ENCODE data around the gene HVCN1.

HVCN1 gene

DNA sequence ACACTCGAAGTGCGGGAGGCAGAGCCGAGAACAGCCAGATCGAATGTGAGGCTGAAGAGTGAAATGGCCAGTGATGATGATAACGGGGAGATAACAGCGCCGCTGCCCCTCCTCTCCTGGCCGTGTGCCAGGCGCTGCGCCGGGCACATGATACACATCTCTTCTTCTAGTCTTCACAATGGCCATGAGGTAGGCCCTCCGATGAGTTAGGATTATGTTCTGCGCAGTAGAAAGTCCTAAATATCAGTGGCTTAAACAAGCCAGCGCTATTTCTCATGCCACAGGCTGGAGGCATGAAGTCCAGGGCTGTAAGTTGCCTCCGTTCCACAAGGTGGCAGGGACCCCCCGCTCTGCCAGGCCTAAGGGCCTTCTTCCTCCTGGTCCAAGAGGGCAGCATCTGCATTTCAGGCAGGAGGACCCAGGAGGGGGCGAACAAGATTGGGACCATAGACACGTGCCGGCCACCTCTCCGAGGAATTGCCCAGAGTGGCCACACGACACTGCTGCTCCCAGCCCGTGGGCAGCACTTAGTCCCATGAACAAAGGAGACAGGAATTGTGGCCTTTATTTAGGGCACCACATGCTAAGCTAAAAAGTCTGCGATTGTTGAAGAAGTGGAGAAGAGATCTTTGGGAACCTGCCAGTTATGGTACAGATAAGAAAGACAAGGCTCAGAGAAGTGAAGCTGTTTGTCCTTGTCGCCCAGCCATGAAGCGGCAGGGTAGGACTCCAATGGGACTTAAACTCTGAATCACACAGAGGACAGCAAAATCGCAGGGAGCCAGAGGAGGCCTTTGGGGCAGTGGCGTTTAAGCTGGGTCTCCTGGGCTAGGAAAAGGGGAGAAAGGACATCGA lies 10.9 kb upstream of the HVCN1 start:
- DNase-seq (ENCODE audit: low read depth in 2 of 2), result no peak

DNA sequence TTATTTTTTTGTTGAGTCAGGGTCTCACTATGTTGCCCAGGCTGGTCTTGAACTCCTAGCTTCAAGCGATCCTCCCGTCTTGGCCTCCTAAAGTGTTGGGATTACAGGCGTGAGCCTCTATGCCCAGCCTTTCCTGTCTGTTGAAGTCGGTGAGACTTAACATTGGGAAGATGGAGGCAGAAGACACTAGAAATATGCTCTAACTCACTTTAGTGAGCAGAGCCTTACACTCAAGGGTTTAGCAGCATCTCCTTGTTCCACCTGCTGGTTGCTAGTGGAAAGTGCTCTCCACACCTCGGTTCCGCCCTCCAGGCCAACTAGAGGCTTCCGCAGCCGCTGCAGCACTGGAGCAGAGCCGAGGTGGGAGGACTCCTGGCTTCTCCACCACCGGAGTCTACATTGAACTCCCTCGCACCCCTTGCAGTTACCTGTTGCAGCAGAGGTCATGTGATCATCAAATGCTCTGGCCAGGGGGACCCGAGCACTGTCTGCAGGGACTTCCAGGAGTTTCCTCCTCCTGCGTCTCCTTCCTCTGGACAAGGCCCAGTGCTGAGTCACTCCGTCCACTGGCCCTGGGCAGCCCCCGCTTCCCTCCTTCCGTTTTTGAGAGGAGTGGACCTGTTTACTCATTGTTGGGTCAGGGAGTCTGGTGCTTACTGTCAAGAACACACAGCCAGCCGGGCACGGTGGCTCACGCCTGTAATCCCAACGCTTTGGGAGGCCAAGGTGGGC lies 9.4 kb upstream of the HVCN1 start:
- peak; percentile 14 to 20 for DNase-seq (ENCODE audit: low read depth in 2 of 2)

DNA sequence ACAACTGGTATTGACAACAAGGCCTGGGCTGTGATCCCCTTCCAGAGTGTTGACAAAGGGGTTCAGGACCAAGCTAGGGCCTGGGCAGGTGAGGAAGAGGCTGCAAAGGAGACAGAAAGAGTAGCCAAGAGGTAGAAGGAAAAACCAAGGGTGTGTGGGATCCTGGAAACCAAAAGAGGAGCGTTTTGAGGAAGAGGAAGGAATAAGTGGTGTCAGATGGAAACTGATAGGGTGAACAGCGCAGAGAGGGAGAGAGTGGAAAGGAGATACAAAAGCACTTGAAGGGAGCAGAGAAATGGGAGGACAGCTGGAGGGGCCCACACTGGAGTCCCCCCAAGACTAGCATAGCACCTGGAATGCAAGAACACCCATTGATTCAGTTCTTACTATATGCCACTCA lies 8.3 kb upstream of the HVCN1 start:
- no peak for DNase-seq (ENCODE audit: low read depth in 2 of 2)

DNA sequence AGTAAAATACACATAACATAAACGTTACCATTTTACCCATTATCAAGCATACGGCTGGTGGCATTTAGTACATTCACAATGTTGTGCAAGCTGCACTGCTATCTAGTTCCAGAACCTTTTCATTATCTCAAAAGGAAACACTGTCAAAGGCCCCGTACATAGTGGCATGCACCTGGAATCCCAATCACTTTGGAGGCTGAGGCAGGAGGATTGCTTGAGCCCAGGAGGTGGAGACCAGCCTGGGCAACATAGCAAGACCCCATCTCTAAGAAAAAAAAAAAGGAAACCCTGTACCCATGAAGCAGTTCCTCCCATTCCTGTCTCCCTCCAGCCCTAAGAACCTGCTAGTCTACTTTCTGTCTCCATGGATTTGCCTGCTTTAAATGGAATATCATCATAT lies 7.4 kb upstream of the HVCN1 start:
- no peak for DNase-seq (ENCODE audit: low read depth in 2 of 2)

DNA sequence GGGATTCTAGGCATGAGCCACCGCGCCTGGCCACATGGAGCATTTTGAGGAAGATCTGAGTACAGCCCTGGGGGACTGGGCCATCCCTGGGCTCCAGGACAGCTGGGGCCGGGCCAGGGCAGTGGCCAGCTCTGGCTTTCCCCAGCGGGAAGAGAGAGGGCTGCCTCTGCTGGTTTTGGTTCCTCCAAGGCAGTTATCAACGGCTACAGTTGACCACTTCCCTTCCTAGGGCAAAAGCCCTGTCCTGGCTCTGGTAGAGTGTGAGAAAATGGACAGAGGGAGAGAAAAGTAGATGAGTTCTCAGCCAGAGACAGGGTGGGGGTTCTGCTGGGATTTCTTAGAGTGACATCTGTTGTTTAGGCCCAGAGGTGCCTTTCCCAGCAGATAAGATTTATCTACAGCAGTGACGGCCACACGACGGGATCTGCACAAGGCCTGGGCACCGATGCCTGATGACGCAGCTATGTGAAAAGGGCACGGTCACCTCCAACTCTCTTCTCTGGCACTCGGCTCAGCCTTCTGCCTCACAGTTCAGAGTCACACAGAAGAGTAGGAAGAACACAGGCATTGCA lies 5.5 kb upstream of the HVCN1 start:
- no peak for DNase-seq (ENCODE audit: low read depth in 2 of 2)

DNA sequence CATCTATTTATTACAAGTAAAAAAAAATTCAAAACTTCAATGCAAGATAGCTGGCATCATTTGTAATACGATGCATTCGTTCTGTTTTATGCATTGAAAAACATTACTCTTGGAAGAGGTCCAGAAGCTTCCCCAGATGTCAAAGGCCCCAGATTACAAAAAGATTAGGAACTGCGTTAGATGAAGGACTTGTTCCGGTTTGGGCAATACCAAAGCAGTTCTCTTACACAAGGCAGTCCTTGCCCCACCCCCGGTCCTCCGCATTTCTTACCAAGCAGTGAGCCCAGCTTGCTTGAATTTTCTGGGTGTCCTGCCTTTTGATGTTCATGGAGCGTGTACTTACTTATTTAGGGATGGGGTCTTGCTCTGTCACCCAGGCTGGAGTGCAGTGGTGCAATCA lies 4.8 kb upstream of the HVCN1 start:
- DNase-seq (ENCODE audit: low read depth in 2 of 2), result no peak

DNA sequence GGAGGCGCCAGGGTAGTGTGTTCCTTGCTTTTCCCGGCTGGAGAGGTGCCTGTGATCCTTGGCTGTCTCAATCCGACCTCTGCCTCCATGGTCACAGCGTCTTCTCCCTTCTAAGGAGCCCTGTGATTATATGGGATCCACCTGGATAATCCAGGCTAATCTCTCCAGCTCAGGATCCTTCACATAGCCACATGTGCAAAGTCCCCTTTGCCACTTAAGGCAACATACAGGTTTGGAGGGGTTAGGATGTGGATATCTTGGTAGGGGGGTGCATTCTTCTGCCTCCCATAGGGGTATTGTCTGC lies 1.2 kb upstream of the HVCN1 start:
- DNase-seq (ENCODE audit: low read depth in 2 of 2), result no peak

DNA sequence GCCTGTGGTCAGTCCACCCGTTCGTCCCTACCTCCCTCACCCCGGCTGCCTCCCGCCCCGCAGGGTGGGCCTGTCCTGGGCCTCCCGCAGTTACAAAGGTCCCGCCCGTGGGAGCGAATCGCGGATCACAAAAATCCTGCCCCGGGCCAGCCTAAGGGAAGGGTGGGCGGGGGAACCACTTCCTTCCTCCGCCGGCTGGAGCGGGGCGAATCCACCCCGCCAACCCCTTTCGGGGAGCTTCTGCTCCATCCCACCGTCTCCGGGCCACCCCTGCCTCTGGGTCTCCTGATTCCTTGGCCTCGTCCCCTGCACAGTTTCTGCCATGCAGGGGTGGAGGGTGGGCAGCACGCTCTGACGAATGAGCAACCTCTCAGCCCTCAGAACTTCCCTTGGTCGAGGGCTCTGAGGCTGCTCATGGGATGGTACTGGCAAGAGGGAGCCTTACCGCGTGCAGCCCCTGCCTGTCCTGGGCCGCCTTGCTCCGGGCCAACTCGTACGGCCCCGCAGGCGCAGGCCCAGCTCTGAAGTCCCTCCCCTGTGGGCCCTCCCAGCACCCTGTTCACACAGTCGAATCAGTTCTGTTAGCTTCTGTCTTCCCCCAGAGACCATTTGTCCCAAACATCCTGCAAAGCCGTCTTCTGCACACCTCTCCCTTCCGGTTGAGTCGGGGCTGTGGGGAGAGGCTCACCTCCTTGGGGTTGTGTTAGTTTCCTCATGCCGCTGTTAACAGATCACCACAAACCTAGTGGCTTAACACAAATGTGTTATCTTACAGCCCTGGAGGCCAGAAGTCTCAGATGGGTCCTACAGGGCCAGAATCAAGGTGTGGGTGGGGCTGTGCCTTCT lies 589 bp upstream of the HVCN1 start:
- no peak for DNase-seq (ENCODE audit: low read depth in 2 of 2)

DNA sequence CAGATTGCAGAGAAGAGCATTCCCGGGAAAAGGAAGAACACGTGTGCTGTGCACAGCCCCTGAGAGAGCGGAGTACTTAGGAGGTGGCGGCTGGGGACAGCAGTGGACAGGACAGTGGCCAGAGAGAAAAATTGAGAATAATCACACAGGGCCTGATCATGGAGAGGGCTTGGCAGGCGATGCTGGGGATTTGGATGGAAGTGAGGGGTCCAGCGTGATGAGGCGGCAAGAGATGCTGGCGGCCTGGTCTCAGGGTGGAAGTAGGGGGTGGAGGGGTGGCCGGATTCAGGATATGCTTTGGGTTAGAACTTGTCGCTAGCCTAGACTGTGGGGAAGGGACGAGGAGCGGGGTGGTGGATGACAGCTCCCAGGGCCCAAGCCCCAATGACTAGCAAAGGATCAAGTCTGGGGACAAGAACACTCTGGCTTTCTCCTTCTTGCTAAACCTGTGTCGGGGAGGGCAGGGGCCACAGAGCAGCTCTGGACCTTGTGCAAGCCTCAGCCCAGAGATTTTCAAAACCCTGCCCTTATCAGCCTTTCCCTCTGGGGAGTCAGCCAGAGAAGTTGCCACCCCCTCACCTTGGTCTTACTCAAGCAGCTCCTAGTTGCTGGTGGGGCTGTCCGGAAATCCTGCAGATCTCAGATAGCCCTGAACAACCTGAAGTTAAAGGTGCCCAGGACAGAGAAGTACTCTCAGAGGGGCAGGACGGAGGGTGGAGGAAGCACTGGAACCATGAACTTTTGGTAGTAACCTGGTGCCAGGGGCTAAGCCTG lies 1.3 kb downstream of the HVCN1 start:
- no peak for DNase-seq (ENCODE audit: low read depth in 2 of 2)

DNA sequence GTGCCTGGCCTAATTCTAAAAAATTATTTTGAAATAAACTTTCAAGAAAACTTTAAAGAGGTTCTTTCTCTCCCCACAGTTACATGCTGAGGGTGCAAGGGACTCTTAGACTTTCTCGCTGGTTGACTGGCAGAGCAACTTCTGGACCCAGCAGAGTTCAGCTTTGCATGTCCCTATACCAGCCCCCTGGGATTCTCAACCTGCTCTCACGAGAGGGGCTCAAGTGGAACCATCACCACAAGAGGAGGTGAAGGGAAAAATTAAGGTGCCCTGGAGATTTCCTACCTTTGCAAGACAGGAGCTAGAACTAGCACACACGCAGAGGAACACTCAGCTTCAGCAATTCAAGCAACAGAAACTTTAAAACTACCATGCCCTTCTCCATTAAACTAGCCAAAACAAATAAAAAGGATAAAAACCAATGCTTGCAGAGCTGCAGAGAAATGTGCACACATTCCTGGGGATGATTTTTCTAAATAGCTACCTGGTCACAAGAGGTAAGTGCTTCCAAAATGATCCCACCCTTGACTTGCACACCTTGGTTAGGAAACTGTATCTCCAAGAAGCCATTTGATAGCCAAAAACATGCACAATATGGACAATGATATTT lies 2.5 kb downstream of the HVCN1 start:
- no peak for DNase-seq (ENCODE audit: low read depth in 2 of 2)

DNA sequence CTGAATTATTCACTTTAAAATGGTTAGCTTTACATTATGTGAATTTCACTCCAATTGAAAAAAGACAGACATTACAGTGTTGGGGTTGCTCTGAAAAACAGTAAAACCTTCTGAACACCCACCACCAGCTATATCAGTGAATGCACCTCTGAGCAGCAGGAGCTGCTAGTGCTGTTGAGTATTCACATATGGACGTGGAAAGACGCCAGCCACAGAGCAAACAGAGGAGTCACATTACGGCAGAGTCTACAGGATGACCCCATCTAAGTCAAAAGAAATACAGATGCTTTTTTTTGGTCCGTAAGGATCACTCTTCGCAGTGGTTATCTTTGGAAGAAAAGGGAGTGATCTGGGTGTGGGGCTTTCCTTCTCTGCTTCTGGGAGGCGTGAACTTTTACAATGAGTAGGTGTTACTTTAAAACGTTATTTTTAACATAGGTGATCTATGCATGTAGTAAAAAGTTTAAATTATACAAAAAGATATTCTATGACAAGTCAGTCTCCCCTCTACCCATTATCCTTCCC lies 4.5 kb downstream of the HVCN1 start:
- no peak for DNase-seq (ENCODE audit: low read depth in 2 of 2)

DNA sequence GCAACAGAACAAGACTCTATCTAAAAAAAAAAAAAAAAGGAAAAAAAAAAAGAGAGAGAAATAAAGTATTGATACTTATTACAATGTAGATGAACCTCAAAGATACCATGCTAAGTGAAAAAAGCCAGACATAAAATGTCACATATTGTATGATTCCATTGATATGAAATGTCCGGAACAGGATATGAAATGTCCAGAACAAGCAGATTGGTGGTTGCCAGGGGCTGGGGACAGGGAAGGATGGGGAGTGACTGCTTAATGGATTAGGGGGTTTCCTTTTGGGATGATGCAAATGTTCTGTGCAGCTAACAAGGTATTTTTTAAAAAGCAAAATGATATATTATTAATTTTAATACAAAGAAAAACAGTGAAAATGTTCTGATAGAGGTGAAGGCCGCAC lies 5.0 kb downstream of the HVCN1 start:
- no peak for DNase-seq (ENCODE audit: low read depth in 2 of 2)

DNA sequence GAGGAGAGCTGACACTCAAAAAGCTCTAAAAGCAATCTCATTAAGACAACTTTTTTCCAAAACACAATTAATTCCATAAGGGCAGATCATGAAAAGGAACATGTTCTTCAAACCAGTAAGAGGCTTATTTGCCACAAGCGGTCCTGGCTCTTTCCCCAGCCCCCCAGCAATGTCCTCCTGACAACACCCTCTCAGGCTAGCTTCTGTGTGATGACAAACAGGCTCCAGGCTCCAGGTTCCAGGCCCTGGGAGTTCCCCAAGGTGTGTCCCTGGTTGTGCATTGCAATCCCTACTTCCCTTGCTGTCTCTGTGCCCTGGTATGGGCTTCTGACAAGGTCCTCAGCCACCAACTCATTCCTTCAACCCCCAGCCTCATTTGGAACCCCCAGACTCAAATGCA lies 8.9 kb downstream of the HVCN1 start:
- DNase-seq (ENCODE audit: low read depth in 2 of 2), result no peak

DNA sequence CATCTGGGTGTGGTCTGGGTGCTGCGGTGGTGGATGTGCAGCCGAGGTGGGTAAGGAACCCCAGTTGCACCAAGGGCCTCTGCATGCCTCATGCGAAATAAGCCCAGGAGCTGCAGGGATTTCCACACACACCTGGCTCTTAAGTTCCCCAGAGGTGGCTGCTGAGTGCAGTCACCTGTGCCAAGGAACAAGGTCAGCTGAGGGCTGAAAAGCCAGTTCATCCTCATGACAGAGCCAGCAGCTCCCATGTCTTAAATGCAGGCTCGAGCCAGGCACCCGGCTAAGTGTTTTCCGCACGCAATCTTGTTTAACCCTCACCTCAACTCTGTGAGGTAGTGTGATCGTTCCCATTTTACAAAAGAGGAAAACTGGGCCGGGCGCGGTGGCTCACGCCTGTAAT lies 9.7 kb downstream of the HVCN1 start:
- no peak for DNase-seq (ENCODE audit: low read depth in 2 of 2)

DNA sequence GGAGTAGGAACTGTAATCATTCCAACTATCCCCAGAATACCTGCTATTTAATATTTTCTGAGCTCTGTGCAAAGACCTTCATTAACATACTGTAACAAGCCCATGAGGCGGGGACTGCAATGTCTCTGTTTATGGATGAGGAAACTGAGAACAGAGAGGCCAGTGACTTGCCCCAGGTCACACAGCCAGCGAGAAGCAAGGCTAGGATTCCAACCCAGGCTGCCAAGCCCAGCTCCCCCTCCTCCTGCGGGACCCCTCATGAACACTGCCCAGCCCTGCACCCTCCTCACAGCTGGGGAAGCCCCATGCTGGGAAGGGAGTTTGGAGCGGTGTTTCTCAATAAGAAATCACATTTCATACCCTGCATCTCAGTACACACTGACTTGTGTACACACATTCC lies 10.9 kb downstream of the HVCN1 start:
- DNase-seq (ENCODE audit: low read depth in 2 of 2), result no peak

DNA sequence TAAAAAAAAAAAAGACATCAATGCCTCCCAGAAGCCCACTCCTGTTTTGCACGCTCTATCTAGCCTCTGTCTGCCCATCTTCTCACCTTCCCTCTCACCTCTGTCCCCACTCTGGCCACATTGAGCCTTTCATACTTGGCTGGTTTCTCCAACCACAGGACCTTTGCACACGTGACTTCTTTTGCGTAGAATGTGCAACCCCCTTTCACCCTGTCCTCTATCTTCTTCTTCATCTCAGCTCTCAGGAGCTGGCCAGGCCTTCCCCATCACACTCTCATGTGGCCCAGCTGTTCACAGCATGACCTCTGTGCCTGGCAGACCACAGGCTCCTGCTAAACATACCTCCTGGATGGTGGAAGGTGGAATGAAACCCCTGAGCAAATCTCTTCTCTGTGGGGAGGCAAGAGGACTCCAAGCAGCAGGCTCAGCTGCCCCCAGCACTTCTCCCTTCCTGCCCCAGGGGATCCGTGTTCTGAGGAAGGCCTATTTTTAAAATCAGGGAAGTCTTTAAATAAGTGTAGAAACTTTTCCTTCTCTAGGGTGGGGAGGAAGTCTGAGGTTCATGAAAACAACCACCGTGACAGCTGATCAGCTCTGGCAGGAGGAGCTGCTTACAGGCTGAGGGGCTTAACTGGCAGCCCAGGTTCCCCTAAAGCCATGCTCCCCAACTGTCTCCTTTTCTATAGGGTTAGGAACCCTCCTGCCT lies 11.6 kb downstream of the HVCN1 start:
- no peak for DNase-seq (ENCODE audit: low read depth in 2 of 2)

DNA sequence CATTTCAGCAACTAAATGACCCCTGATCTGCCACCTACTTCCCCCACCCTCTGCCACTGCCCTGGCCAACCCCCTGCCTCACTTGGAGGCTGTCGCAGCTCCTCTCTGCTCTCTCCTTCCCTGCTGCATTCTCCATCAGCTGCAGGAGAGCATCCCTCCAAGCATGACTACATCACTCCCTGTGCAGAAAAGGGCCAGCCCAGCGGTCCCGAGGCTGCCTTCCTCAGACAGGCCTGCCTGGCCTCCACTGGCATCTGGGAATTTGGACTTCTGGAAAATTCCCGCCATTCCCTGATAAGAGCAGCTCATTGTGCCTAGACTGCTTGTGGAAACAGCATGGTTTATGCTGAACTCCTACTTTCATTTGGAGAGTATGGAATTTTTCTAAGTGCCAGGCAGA lies 12.7 kb downstream of the HVCN1 start:
- DNase-seq (ENCODE audit: low read depth in 2 of 2), result no peak

DNA sequence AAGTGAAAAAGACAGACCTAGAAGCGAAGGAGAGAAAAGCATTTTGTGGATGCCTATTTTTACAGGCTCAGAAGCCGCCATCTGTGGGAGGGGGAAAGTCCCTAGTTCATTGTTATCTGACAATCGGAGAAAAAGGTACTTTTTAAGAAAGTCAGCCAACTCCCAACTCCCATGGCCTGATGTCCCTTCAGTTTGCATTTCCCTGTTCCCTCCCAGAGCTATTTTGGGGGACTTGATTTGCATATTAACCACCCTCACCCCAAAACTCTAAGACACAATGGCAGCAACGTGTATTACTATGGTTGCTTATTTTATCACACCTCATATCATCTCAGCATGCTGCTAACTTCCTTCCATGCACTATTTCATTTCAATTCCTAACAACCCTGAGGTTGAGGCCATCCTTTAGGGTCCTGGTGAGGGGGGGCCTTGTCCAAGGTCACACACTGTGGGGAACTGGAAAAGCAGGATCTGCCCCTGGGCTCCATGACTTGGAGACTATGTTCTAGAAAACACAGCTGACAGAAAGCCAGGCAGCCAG lies 18.7 kb downstream of the HVCN1 start:
- no peak for DNase-seq (ENCODE audit: low read depth in 2 of 2)

DNA sequence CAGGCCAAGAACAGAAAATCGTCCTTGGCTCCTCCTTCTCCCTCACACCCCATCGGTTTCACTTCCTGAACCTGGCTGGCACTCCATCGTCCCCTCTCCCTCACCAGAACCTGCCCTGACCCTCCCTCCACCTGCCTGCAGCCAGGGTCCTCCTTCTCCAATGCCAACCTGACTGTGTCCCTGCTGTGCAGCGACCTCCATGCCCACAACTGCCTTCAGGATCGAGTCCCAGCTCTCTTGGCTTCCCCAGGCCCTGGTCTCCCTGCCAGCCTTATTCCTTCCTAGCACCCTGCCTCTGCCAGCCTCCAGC lies 19.8 kb downstream of the HVCN1 start:
- no peak for DNase-seq (ENCODE audit: low read depth in 2 of 2)

All from fibroblast of skin of left biceps (primary cell).